GM12875 (cell line): ENCODE data around the gene CNTNAP2.

Experiments used
- H3K4me3 ChIP-seq: one replicate; pipeline ENCODE4 v1.5.1; 2011; ENCODE audit warnings: low read depth, low read length, control low read depth
- CTCF ChIP-seq: IDR thresholded peaks from 2 replicates; pipeline ENCODE4 v1.5.1; 2011; ENCODE audit warnings: low read depth, mild to moderate bottlenecking, control low read depth, inconsistent platforms, low read length, moderate library complexity, borderline replicate concordance; ENCODE audit not compliant: insufficient read depth

CNTNAP2 gene

GRCh38 chr7:147659036-147659995, 1542.7 kb downstream of the CNTNAP2 start:
- no peak overlapping the region for H3K4me3 ChIP-seq
- TF ChIP-seq CTCF: no peak

- TF ChIP-seq CTCF: no peak
- no peak overlapping the region for H3K4me3 ChIP-seq
Observed at GRCh38 chr7:147664541-147664940, 1547.9 kb downstream of the CNTNAP2 start.

- no peak for TF ChIP-seq CTCF
- no peak overlapping the region for H3K4me3 ChIP-seq
Observed at GRCh38 chr7:147670759-147671158, 1554.2 kb downstream of the CNTNAP2 start.

- TF ChIP-seq CTCF: no peak
Observed at GRCh38 chr7:147674705-147675104, 1558.1 kb downstream of the CNTNAP2 start.

GRCh38 chr7:147678943-147679342, 1562.3 kb downstream of the CNTNAP2 start:
- no peak overlapping the region for H3K4me3 ChIP-seq
- TF ChIP-seq CTCF: no peak

More at GRCh38 chr7:147674705-147675104, 1558.1 kb downstream of the CNTNAP2 start:
- H3K4me3 ChIP-seq: no peak overlapping the region

GRCh38 chr7:147681530-147681929, 1564.9 kb downstream of the CNTNAP2 start:
- H3K4me3 ChIP-seq: no peak overlapping the region

More at GRCh38 chr7:147681530-147681929, 1564.9 kb downstream of the CNTNAP2 start:
- no peak for TF ChIP-seq CTCF
